K562 (cell line): ENCODE results near the gene ZBTB8A. TPM values are rescaled to one million over a fixed set of nuclear protein-coding genes. Genes with fewer than 3 reads are reported as not detected.

Experiments used
- ATAC-seq: fragments of 200-7000 bp; cut with Tn5 transposase; 3 replicates; pipeline ENCODE4 v1.9.1; 2020; ENCODE audit warnings: moderate library complexity
- BruUV-seq: library from RNA; stranded (reverse); fragments of 400-500 nt; replicated peaks from 2 replicates; lab custom pipeline; 2021; lab: Mats Ljungman, UMichigan
- CTCF ChIA-PET: fragments of 300-600 bp; formaldehyde crosslinking; extraction: SDS; loops from one replicate; lab custom pipeline; 2021; ENCODE audit warnings: low intra/inter-chr PET ratio; lab: Yijun Ruan, JAX
- POLR2A ChIA-PET: fragments of 300-600, 350-650 bp; sonication (Branson Sonifier 250); formaldehyde crosslinking; extraction: SDS; loops from one replicate; lab custom pipeline; 2021; ENCODE audit warnings: antibody characterized with exemption, inconsistent platforms; lab: Yijun Ruan, JAX
- DNase-seq, 4 experiments: peaks; one replicate each; pipeline versions ENCODE4 v3.0.0 to v3.0.0-alpha.2; 2011 to 2018; ENCODE audit warnings: low spot score in 3 of 4, mixed read lengths in 3 of 4; ENCODE audit errors: extremely low read depth in 1 of 4
- FAIRE-seq: peaks from 2 replicates; lab custom pipeline; 2011; peaks lifted over from hg19 to GRCh38; lab: Jason Lieb, UNC
- H2AFZ ChIP-seq: 2 replicates; pipeline ENCODE4 v1.6.0; 2011; ENCODE audit warnings: low read depth, low read length, control low read depth, inconsistent platforms
- H3K27ac ChIP-seq: fragments of 200-600 bp; 3 replicates; pipeline ENCODE4 v1.8.0; 2011; ENCODE audit warnings: low read depth, mild to moderate bottlenecking, control low read depth, inconsistent platforms, low read length, moderate library complexity, mixed read lengths; ENCODE audit errors: extremely low read depth
- H3K27me3 ChIP-seq, 2 experiments: fragments of 300-600 bp in 1 of 2; 2 replicates in 1 of 2; 3 replicates in 1 of 2; pipeline versions ENCODE4 v1.6.0 to v1.8.0; 2011; ENCODE audit warnings: inconsistent platforms in 2 of 2, low read length in 2 of 2, mild to moderate bottlenecking in 1 of 2, mixed read lengths in 1 of 2, moderate library complexity in 1 of 2; ENCODE audit not compliant: control insufficient read depth in 2 of 2, insufficient read depth in 2 of 2
- H3K36me3 ChIP-seq: fragments of 300-600 bp; 3 replicates; pipeline ENCODE4 v1.8.0; 2011; ENCODE audit warnings: mild to moderate bottlenecking, low read length, inconsistent platforms; ENCODE audit not compliant: control insufficient read depth, insufficient read depth
- H3K4me1 ChIP-seq, 2 experiments: fragments of 200-600 bp in 1 of 2; replicated peaks in 1 of 2; 2 replicates in 1 of 2; 3 replicates in 1 of 2; pipeline versions ENCODE4 v1.5.1 to v1.8.0; 2011; ENCODE audit warnings: inconsistent platforms in 2 of 2, low read length in 2 of 2, mild to moderate bottlenecking in 1 of 2, mixed read lengths in 1 of 2, moderate library complexity in 1 of 2; ENCODE audit not compliant: control insufficient read depth in 2 of 2, insufficient read depth in 2 of 2
- H3K4me2 ChIP-seq: 2 replicates; pipeline ENCODE4 v1.6.1; 2011; ENCODE audit warnings: low read length, control low read depth, inconsistent platforms, mixed read lengths; ENCODE audit not compliant: insufficient read depth
- H3K4me3 ChIP-seq: fragments of 200-600 bp; sonication (generic), shearing (Covaris generic); 2 replicates; pipeline ENCODE4 v1.5.1; 2016; ENCODE audit warnings: control low read depth, inconsistent platforms
- H3K79me2 ChIP-seq: fragments of 200-600 bp; 3 replicates; pipeline ENCODE4 v1.8.0; 2011; ENCODE audit warnings: low read length, inconsistent platforms; ENCODE audit not compliant: control insufficient read depth, insufficient read depth
- H3K9ac ChIP-seq, 2 experiments: 2 replicates each; pipeline versions ENCODE4 v1.6.0 to v1.6.1; 2011; ENCODE audit warnings: low read depth in 2 of 2, low read length in 2 of 2, control low read depth in 1 of 2, inconsistent platforms in 1 of 2, mild to moderate bottlenecking in 1 of 2, mixed read lengths in 1 of 2; ENCODE audit not compliant: insufficient read depth in 1 of 2
- H3K9me1 ChIP-seq: one replicate; pipeline ENCODE4 v1.6.0; 2011; ENCODE audit warnings: inconsistent platforms, mild to moderate bottlenecking, low read length, moderate library complexity; ENCODE audit not compliant: control insufficient read depth, insufficient read depth
- H3K9me3 ChIP-seq: replicated peaks from 2 replicates; pipeline ENCODE4 v1.5.1; 2011; ENCODE audit warnings: low read depth, low read length, inconsistent platforms; ENCODE audit not compliant: control insufficient read depth, insufficient read depth
- H4K20me1 ChIP-seq: replicated peaks from 2 replicates; pipeline ENCODE4 v1.6.1; 2011; ENCODE audit warnings: low read length, inconsistent platforms, mixed read lengths; ENCODE audit not compliant: control insufficient read depth, insufficient read depth
- ASH1L ChIP-seq: fragments of 450-650 bp; IDR thresholded peaks from 2 replicates; pipeline ENCODE4 v1.6.1; 2018; ENCODE audit warnings: borderline replicate concordance, mild to moderate bottlenecking, low read depth; ENCODE audit not compliant: partially characterized antibody
- CC2D1A ChIP-seq: fragments of 450-650 bp; IDR thresholded peaks from 2 replicates; pipeline ENCODE4 v1.6.1; 2017; ENCODE audit warnings: mild to moderate bottlenecking
- CREB1 ChIP-seq, 2 experiments: sonication (generic) in 1 of 2; formaldehyde crosslinking in 1 of 2; IDR thresholded peaks; 2 replicates each; pipeline versions ENCODE4 v1.6.1 to v1.8.0; 2012 to 2022; ENCODE audit warnings: inconsistent platforms in 1 of 2, mild to moderate bottlenecking in 1 of 2, missing genetic modification reagents in 1 of 2, moderate library complexity in 1 of 2
- HSF4 ChIP-seq: fragments of 250-450 bp; sonication (Bioruptor Pico); IDR thresholded peaks from 2 replicates; pipeline ENCODE4 v2.1.2; 2022; ENCODE audit warnings: mild to moderate bottlenecking, moderate library complexity, borderline replicate concordance
- JUN ChIP-seq, 2 experiments: sonication (generic) in 1 of 2; formaldehyde crosslinking in 1 of 2; IDR thresholded peaks; 2 replicates each; pipeline versions ENCODE4 v1.6.1 to v1.8.0; 2012 to 2022; ENCODE audit warnings: borderline replicate concordance in 2 of 2, mild to moderate bottlenecking in 2 of 2, improper control_type of control experiment in 1 of 2, low read depth in 1 of 2, low read length in 1 of 2, missing genetic modification reagents in 1 of 2
- KLF16 ChIP-seq: IDR thresholded peaks from 2 replicates; pipeline ENCODE4 v1.6.1; 2016; ENCODE audit warnings: antibody characterized with exemption
- PCBP1 ChIP-seq: fragments of 200-400 bp; formaldehyde crosslinking; IDR thresholded peaks from 2 replicates; pipeline ENCODE4 v1.6.1; 2018; ENCODE audit warnings: mild to moderate bottlenecking, low read depth, low read length; ENCODE audit not compliant: poor library complexity, severe bottlenecking
- POLR3A ChIP-seq: IDR thresholded peaks from 2 replicates; pipeline ENCODE4 v1.6.1; 2011; ENCODE audit warnings: borderline replicate concordance, mild to moderate bottlenecking, moderate library complexity; ENCODE audit not compliant: insufficient read length, insufficient read depth; ENCODE audit errors: extremely low read depth
- PRMT5 ChIP-seq: sonication (generic); formaldehyde crosslinking; IDR thresholded peaks from 2 replicates; pipeline ENCODE4 v1.5.0; 2020; ENCODE audit warnings: missing genetic modification reagents
- RCOR1 ChIP-seq, 2 experiments: IDR thresholded peaks; 2 replicates each; pipeline ENCODE4 v1.6.1; 2012; ENCODE audit warnings: low read depth in 2 of 2, low read length in 2 of 2, borderline replicate concordance in 1 of 2, improper control_type of control experiment in 1 of 2
- SMC3 ChIP-seq: conservative IDR thresholded peaks from 2 replicates; pipeline ENCODE4 v1.6.1; 2011; ENCODE audit warnings: low read depth, low read length, improper control_type of control experiment; ENCODE audit not compliant: insufficient read depth
- WGBS: fragments of 100-300 bp; shearing (Covaris generic); methylation state at CpG from one replicate; pipeline ENCODE4 v1.1.6; 2016; ENCODE audit warnings: low coverage, mixed read lengths; ENCODE audit not compliant: insufficient coverage; ENCODE audit errors: missing lambda C conversion rate; 5-methylcytosine and 5-hydroxymethylcytosine counted together
- in situ Hi-C: fragments of 300-500 bp; cut with MboI; formaldehyde crosslinking; loops from 4 replicates; pipeline ENCODE4 v1.15.0; 2018; ENCODE audit warnings: inconsistent platforms, mixed read lengths
- intact Hi-C: fragments of 100-400 bp; cut with micrococcal nuclease; formaldehyde crosslinking; loops from 2 replicates; pipeline ENCODE4 v1.14.2; 2022
- polyA plus RNA-seq, 8 experiments: library from polyadenylated mRNA; depleted of rRNA in 4 of 8; stranded (reverse) in 5 of 8; unstranded in 3 of 8; fragments of >200 nt; fragmentation: Nextera tagmentation in 2 of 8; fragmentation: Illumina TruSeq in 1 of 8; extraction: Ambion mirVana in 2 of 8; extraction: Trizol in 1 of 8; gene quantifications; 2 replicates each; pipeline versions ENCODE4 v1.2.1 to v1.2.3, GENCODE V29; 2011 to 2014; ENCODE audit warnings: inconsistent platforms in 1 of 8, missing spikeins in 1 of 8
- total RNA-seq, 7 experiments: library from RNA; depleted of rRNA in 6 of 7; stranded (reverse); fragments of >200 nt in 6 of 7; fragmentation: Illumina TruSeq in 2 of 7; extraction: Trizol in 2 of 7; gene quantifications; 2 replicates each; pipeline versions ENCODE4 v1.2.1 to v1.2.3, GENCODE V29; 2011 to 2021; ENCODE audit warnings: low replicate concordance in 1 of 7
- TF ChIP-seq, protein P1 (sequence below): fragments of 450-650 bp; IDR thresholded peaks from 2 replicates; pipeline ENCODE4 v1.6.1; 2016; ENCODE audit warnings: low read depth, mild to moderate bottlenecking, moderate library complexity
- TF ChIP-seq, protein P2 (sequence below), 2 experiments: IDR thresholded peaks; 2 replicates each; pipeline ENCODE4 v1.6.1; 2012; ENCODE audit warnings: improper control_type of control experiment in 2 of 2, low read depth in 2 of 2, low read length in 2 of 2, borderline replicate concordance in 1 of 2

ZBTB8A gene
- total and polyA plus RNA-seq, 9 of the 15 experiments (the other 6 are each of a cell fraction or from before 2014, with no cell fraction given), result 0.01 to 0.64 (median 0.09) TPM

DNA sequence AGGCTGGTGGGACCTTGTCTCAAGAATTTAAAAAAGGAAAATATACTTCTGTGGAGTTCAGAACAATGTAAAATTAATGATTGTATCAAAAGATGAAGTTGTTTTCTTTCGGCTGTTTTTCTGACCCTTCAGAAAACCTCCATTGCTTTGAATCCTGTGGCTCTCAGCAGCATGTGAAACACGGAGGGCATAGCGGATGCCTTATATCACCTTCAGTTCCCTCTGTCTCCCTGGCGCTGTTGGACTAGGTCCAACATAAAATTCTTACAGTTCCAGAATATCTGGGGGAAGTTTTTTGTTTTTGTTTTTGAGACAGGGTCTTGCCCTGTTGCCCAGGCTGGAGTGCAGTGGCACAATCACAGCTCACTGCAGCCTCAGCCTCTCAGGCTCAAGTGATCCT lies 7.4 kb downstream of the ZBTB8A start:
- CTCF ChIA-PET, result no interaction called here
- DNase-seq, result no peak

DNA sequence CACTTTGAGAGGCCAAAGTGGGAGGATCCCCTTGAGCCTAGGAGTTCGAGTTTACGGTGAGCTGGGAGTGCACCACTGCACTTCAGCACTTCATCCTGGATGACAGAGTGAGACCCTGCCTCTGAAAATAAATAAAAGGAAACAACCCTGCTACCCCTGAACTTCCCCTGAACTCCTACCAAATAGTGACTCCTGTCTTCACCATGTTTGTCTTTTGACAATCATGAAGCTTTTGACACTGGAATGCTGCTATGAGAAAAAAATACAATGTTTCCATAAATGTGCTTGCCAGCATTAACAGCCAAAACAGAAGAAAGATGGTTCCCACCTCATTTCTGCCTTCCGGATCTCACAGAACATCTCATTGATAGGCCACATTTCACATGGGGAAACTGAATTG lies 10.4 kb downstream of the ZBTB8A start:
- no peak overlapping the region for H3K9ac ChIP-seq
- H3K4me3 ChIP-seq, result no peak overlapping the region
- in situ Hi-C loops, result no loop called here
- BruUV-seq, result no TSS peak
- H3K36me3 ChIP-seq, result no peaks in the 10 kb centered on the region
- no peak overlapping the region for H2AFZ ChIP-seq
- WGBS, result 17% methylated on average over 3 of the region's 3 CpGs
- ATAC-seq, result no peak; the same call in 2 of the 3 replicates
- 0 out of 2 replicates have a peak, but pooled peaks cover 2% of the 10 kb centered on the region for H3K9me3 ChIP-seq
- H4K20me1 ChIP-seq, result no peaks in the 10 kb centered on the region
- H3K9me1 ChIP-seq, result no peaks in the 10 kb centered on the region
- no peaks in the 10 kb centered on the region for H3K79me2 ChIP-seq
- H3K27me3 ChIP-seq, result peaks cover 13 to 23% of the 10 kb centered on the region in 2 experiments; a peak in 4 of 5 replicates
- no peak for FAIRE-seq
- no peaks in the 10 kb centered on the region; a peak in 1 of 5 replicates for H3K4me1 ChIP-seq
- no peak for DNase-seq
- no peak overlapping the region for H3K27ac ChIP-seq
- H3K4me2 ChIP-seq, result no peak overlapping the region
- ChIA-PET POLR2A (no interaction called here), CTCF (no interaction called here)
- intact Hi-C loops, result no loop called here
- TF ChIP-seq RCOR1 (IDR thresholded peaks at IDR 0.05; ENCODE audit: borderline replicate concordance in 1 of 2, low read depth in 2 of 2, low read length in 2 of 2) (no peak), POLR3A (no peak), ASH1L (no peak), SMC3 (no peak), PCBP1 (no peak), PRMT5 (CRISPR knock-in tag) (no peak), CREB1 (IDR thresholded peaks at IDR 0.05) (no peak), CREB1 (CRISPR knock-in tag; IDR thresholded peaks at IDR 0.05) (no peak), CC2D1A (no peak), KLF16 (no peak)
- TF ChIP-seq, protein P1, sequence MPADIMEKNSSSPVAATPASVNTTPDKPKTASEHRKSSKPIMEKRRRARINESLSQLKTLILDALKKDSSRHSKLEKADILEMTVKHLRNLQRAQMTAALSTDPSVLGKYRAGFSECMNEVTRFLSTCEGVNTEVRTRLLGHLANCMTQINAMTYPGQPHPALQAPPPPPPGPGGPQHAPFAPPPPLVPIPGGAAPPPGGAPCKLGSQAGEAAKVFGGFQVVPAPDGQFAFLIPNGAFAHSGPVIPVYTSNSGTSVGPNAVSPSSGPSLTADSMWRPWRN, result no peak
- TF ChIP-seq, protein P2, sequence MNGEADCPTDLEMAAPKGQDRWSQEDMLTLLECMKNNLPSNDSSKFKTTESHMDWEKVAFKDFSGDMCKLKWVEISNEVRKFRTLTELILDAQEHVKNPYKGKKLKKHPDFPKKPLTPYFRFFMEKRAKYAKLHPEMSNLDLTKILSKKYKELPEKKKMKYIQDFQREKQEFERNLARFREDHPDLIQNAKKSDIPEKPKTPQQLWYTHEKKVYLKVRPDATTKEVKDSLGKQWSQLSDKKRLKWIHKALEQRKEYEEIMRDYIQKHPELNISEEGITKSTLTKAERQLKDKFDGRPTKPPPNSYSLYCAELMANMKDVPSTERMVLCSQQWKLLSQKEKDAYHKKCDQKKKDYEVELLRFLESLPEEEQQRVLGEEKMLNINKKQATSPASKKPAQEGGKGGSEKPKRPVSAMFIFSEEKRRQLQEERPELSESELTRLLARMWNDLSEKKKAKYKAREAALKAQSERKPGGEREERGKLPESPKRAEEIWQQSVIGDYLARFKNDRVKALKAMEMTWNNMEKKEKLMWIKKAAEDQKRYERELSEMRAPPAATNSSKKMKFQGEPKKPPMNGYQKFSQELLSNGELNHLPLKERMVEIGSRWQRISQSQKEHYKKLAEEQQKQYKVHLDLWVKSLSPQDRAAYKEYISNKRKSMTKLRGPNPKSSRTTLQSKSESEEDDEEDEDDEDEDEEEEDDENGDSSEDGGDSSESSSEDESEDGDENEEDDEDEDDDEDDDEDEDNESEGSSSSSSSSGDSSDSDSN (IDR thresholded peaks at IDR 0.05; ENCODE audit: borderline replicate concordance in 1 of 2, low read depth in 2 of 2, low read length in 2 of 2), result no peak

More for the DNA sequence above, 7.4 kb downstream of the ZBTB8A start:
- no peak for ATAC-seq
- 23% methylated on average over 4 of the region's 4 CpGs for WGBS
- no peaks in the 10 kb centered on the region for H3K36me3 ChIP-seq
- no TSS peak for BruUV-seq
- no peak for FAIRE-seq
- no peak overlapping the region for H3K9ac ChIP-seq
- POLR2A ChIA-PET, result interaction anchor here (0.6 to 2.6 kb wide), 3 partner anchors 11 to 274 kb away, joined by 3 to 5 read pairs (median 3); partner anchors contain the start of gene RBBP4
- no peak overlapping the region for H2AFZ ChIP-seq
- H3K4me3 ChIP-seq, result no peak overlapping the region
- intact Hi-C loops (no loop called here), in situ Hi-C loops (no loop called here)
- no peaks in the 10 kb centered on the region for H3K79me2 ChIP-seq
- TF ChIP-seq JUN (IDR thresholded peaks at IDR 0.05; ENCODE audit: borderline replicate concordance, low read depth, low read length), result no peak
- TF ChIP-seq JUN (CRISPR knock-in tag; IDR thresholded peaks at IDR 0.05; ENCODE audit: borderline replicate concordance), result no peak
- TF ChIP-seq HSF4 (CRISPR knock-in tag), result no peak
- H3K4me2 ChIP-seq, result no peak overlapping the region
- H3K27me3 ChIP-seq, result peaks cover 7 to 16% of the 10 kb centered on the region in 2 experiments; a peak in 4 of 5 replicates
- no peaks in the 10 kb centered on the region for H3K9me3 ChIP-seq
- no peak overlapping the region for H3K27ac ChIP-seq
- no peaks in the 10 kb centered on the region for H4K20me1 ChIP-seq
- H3K4me1 ChIP-seq, result no peaks in the 10 kb centered on the region
- no peaks in the 10 kb centered on the region for H3K9me1 ChIP-seq
